A549 treated with CpdA at 1 μM for 4 hours (cell line): Measurements from ENCODE around the gene MCTP1. TPM values are rescaled to one million over a fixed set of nuclear protein-coding genes. Genes with fewer than 3 reads are reported as not detected.

Source experiments
- total RNA-seq: library from RNA; stranded (reverse); fragments of 200-300 nt; extraction: Qiagen RNA extraction; gene quantifications from 5 replicates; pipeline ENCODE4 v1.2.3, GENCODE V29; 2022; ENCODE audit warnings: low read depth

MCTP1 gene
- 7.3 to 14.1 TPM (median 9.2 TPM) in 5 replicates for total RNA-seq

GRCh38 chr5:95284572-95285408, at the start of gene MCTP1:
MCTP1 (minus strand) TSS chr5:95285094.

Other genes starting within 250 kb of the MCTP1 start
- not detected in 5 replicates for gene FAM81B, start 106.3 kb upstream of the MCTP1 start, total RNA-seq